ENCODE measurements around the gene PCSK4.

- TF ChIP-seq CTCF (IDR thresholded peaks at IDR 0.05) = no peak
- TF ChIP-seq POLR2A (IDR thresholded peaks at IDR 0.05) = no peak
- no peak for TF ChIP-seq EP300 (IDR thresholded peaks at IDR 0.05)
These were observed 32.7 kb upstream of the PCSK4 start for GRCh38 chr19:1522838-1523237.

Data from sigmoid colon (tissue), 4 donors.